Natural killer cell (primary cell): ENCODE data around the gene PCCA. TPM values are rescaled to one million over a fixed set of nuclear protein-coding genes. Genes with fewer than 3 reads are reported as not detected.

ENCODE experiments used
- ATAC-seq, 3 donors: fragments of 150-1000 bp in 2 of 3; fragments of 200-7000 bp in 1 of 3; cut with Tn5 transposase; 1 replicate in 1 of 3; 2 replicates in 2 of 3; pipeline ENCODE4 v1.10.0; 2021; ENCODE audit warnings: mild to moderate bottlenecking in 2 of 3, moderate library complexity in 2 of 3
- DNase-seq, 2 donors: peaks; one replicate each; pipeline versions ENCODE4 v3.0.0 to v3.0.0-alpha.2; 2013 to 2021; ENCODE audit warnings: mixed read lengths in 1 of 2
- H3K27ac ChIP-seq: one replicate; pipeline ENCODE4 v1.5.1; 2013; ENCODE audit warnings: mild to moderate bottlenecking, low read length
- H3K27me3 ChIP-seq: one replicate; pipeline ENCODE4 v1.6.1; 2013; ENCODE audit warnings: low read length; ENCODE audit not compliant: control insufficient read depth, insufficient read depth
- H3K36me3 ChIP-seq: one replicate; pipeline ENCODE4 v1.6.1; 2013; ENCODE audit warnings: low read length; ENCODE audit not compliant: control insufficient read depth, insufficient read depth
- H3K4me1 ChIP-seq: one replicate; pipeline ENCODE4 v1.6.1; 2013; ENCODE audit warnings: low read length; ENCODE audit not compliant: control insufficient read depth, insufficient read depth
- H3K4me3 ChIP-seq: one replicate; pipeline ENCODE4 v1.5.1; 2013; ENCODE audit warnings: low read length
- H3K9me3 ChIP-seq: one replicate; pipeline ENCODE4 v1.6.1; 2013; ENCODE audit warnings: low read length; ENCODE audit not compliant: control insufficient read depth, insufficient read depth
- H3K27ac Mint-ChIP-seq, 2 donors: one replicate each; pipeline ENCODE4 v1.8.0; 2022; ENCODE audit warnings: mild to moderate bottlenecking in 2 of 2, mixed read lengths in 2 of 2, moderate library complexity in 1 of 2
- H3K27me3 Mint-ChIP-seq, 2 donors: one replicate each; pipeline ENCODE4 v1.8.0; 2022; ENCODE audit warnings: low read depth in 2 of 2, mixed read lengths in 2 of 2
- H3K36me3 Mint-ChIP-seq: one replicate; pipeline ENCODE4 v1.8.0; 2022; ENCODE audit warnings: mixed read lengths
- H3K4me1 Mint-ChIP-seq, 2 donors: one replicate each; pipeline ENCODE4 v1.8.0; 2022; ENCODE audit warnings: mixed read lengths in 2 of 2
- H3K4me3 Mint-ChIP-seq: one replicate; pipeline ENCODE4 v1.8.0; 2022; ENCODE audit warnings: mild to moderate bottlenecking, moderate library complexity, mixed read lengths
- H3K9me3 Mint-ChIP-seq, 2 donors: one replicate each; pipeline ENCODE4 v1.8.0; 2022; ENCODE audit warnings: mixed read lengths in 2 of 2
- CTCF ChIP-seq: fragments of 200-600 bp; IDR thresholded peaks from one replicate; pipeline ENCODE4 v1.8.0; 2022; ENCODE audit warnings: antibody characterized with exemption
- WGBS: methylation state at CpG from one replicate; pipeline ENCODE4 v1.1.7; 2013; ENCODE audit warnings: missing lambda C conversion rate; ENCODE audit not compliant: insufficient coverage; 5-methylcytosine and 5-hydroxymethylcytosine counted together
- intact Hi-C: fragments of 100-400 bp; cut with micrococcal nuclease; formaldehyde crosslinking; loops from one replicate; pipeline ENCODE4 v1.14.2; 2022
- total RNA-seq, 4 donors: library from RNA; stranded (reverse); fragments of 120-200 nt in 1 of 4; gene quantifications; one replicate each; pipeline versions ENCODE4 v1.2.3 to v1.2.4, GENCODE V29; 2013 to 2022

PCCA gene
- total RNA-seq, 3 donors from 2014 or later (not counting 1 experiment from before 2014, with no cell fraction given): 25.5 to 28.5 (median 28.2) TPM

- Mint-ChIP-seq H3K4me3 (no peak overlapping the region), H3K27me3 (peaks cover 18 to 36% of the 10 kb centered on the region in 2 donors), H3K27ac (no peak overlapping the region), H3K36me3 (no peaks in the 10 kb centered on the region), H3K4me1 (peaks cover 0 to 6% of the 10 kb centered on the region in 2 donors), H3K9me3 (peaks cover 2 to 4% of the 10 kb centered on the region in 2 donors)
- H3K27me3 ChIP-seq: peaks cover 4% of the 10 kb centered on the region
- WGBS: 86% methylated on average over 5 of the region's 6 CpGs
- intact Hi-C loops: no loop called here
- no peaks in the 10 kb centered on the region for H3K36me3 ChIP-seq
- DNase-seq: no peak
- no peak overlapping the region for H3K4me3 ChIP-seq
- H3K4me1 ChIP-seq: no peaks in the 10 kb centered on the region
- H3K27ac ChIP-seq: no peak overlapping the region
- ATAC-seq: no peak
- H3K9me3 ChIP-seq: no peaks in the 10 kb centered on the region
- no peak for TF ChIP-seq CTCF
Observed at GRCh38 chr13:100063333-100063732, 25.6 kb upstream of the PCCA start.

GRCh38 chr13:100063906-100064305 lies 25.0 kb upstream of the PCCA start:
- Mint-ChIP-seq H3K9me3 (peaks cover 0 to under 1% of the 10 kb centered on the region in 2 donors), H3K27me3 (peaks cover 18 to 40% of the 10 kb centered on the region in 2 donors), H3K4me3 (no peak overlapping the region), H3K4me1 (peaks cover 0 to 1% of the 10 kb centered on the region in 2 donors), H3K36me3 (no peaks in the 10 kb centered on the region), H3K27ac (no peak overlapping the region)
- Histone ChIP-seq H3K4me1 (no peaks in the 10 kb centered on the region), H3K4me3 (no peak overlapping the region), H3K27me3 (peaks cover 4% of the 10 kb centered on the region), H3K36me3 (no peaks in the 10 kb centered on the region), H3K27ac (no peak overlapping the region), H3K9me3 (no peaks in the 10 kb centered on the region)
- ATAC-seq: no peak
- TF ChIP-seq CTCF: no peak
- intact Hi-C loops: no loop called here
- 77% methylated on average over 4 of the region's 5 CpGs for WGBS
- DNase-seq: no peak

- Histone ChIP-seq H3K27ac (no peak overlapping the region), H3K27me3 (peaks cover under 1% of the 10 kb centered on the region), H3K9me3 (no peaks in the 10 kb centered on the region), H3K36me3 (no peaks in the 10 kb centered on the region), H3K4me1 (no peaks in the 10 kb centered on the region), H3K4me3 (no peak overlapping the region)
- intact Hi-C loops: no loop called here
- DNase-seq (no peak), ATAC-seq (no peak)
- H3K4me1 Mint-ChIP-seq: no peaks in the 10 kb centered on the region
- H3K27me3 Mint-ChIP-seq: peaks cover 4 to 27% of the 10 kb centered on the region in 2 donors
- H3K4me3 Mint-ChIP-seq: no peak overlapping the region
- no peak overlapping the region for H3K27ac Mint-ChIP-seq
- H3K9me3 Mint-ChIP-seq: no peaks in the 10 kb centered on the region
- no peak for TF ChIP-seq CTCF
- H3K36me3 Mint-ChIP-seq: no peaks in the 10 kb centered on the region
- WGBS: 100% methylated on average over 3 of the region's 3 CpGs
Observed at GRCh38 chr13:100068133-100068931, 20.6 kb upstream of the PCCA start.

GRCh38 chr13:100069278-100069677 lies 19.6 kb upstream of the PCCA start:
- intact Hi-C loops: no loop called here
- H3K4me3 Mint-ChIP-seq: no peak overlapping the region
- no peaks in the 10 kb centered on the region for H3K4me1 Mint-ChIP-seq
- 100% methylated on average over 1 of the region's 1 CpG for WGBS
- no peaks in the 10 kb centered on the region for H3K9me3 ChIP-seq
- no peak overlapping the region for H3K4me3 ChIP-seq
- DNase-seq (no peak), ATAC-seq (no peak)
- peaks cover 2 to 18% of the 10 kb centered on the region in 2 donors for H3K27me3 Mint-ChIP-seq
- no peaks in the 10 kb centered on the region for H3K9me3 Mint-ChIP-seq
- H3K27ac Mint-ChIP-seq: no peak overlapping the region
- no peaks in the 10 kb centered on the region for H3K4me1 ChIP-seq
- H3K36me3 ChIP-seq: no peaks in the 10 kb centered on the region
- no peaks in the 10 kb centered on the region for H3K27me3 ChIP-seq
- no peak for TF ChIP-seq CTCF
- no peaks in the 10 kb centered on the region for H3K36me3 Mint-ChIP-seq
- no peak overlapping the region for H3K27ac ChIP-seq
